IMR-90 (cell line): ENCODE results near the gene DDX20. TPM values are rescaled to one million over a fixed set of nuclear protein-coding genes. Genes with fewer than 3 reads are reported as not detected.

Experiments
- ATAC-seq: fragments of 200-7000 bp; cut with Tn5 transposase; 2 replicates; pipeline ENCODE4 v1.9.1; 2020; ENCODE audit warnings: low read depth, mild to moderate bottlenecking, moderate library complexity
- BruUV-seq: library from RNA; stranded (reverse); fragments of 400-500 nt; replicated peaks from 2 replicates; lab custom pipeline; 2021; lab: Mats Ljungman, UMichigan
- CTCF ChIA-PET: fragments of 300-600 bp; formaldehyde crosslinking; extraction: SDS; loops from one replicate; lab custom pipeline; 2021; ENCODE audit warnings: antibody characterized with exemption; lab: Yijun Ruan, JAX
- POLR2A ChIA-PET: fragments of 300-600 bp; sonication (Branson Sonifier 250); formaldehyde crosslinking; loops from one replicate; lab custom pipeline; 2022; ENCODE audit warnings: antibody characterized with exemption; ENCODE audit not compliant: unreplicated experiment; lab: Charles Lee
- DNase-seq: peaks from one replicate; pipeline ENCODE4 v3.0.0; 2013
- H2AFZ ChIP-seq: replicated peaks from 2 replicates; pipeline ENCODE3; 2013; ENCODE audit warnings: low read length, mild to moderate bottlenecking; ENCODE audit not compliant: poor library complexity
- H2AK5ac ChIP-seq: 2 replicates; pipeline ENCODE4 v1.6.1; 2013; ENCODE audit warnings: low read depth, low read length, inconsistent platforms
- H2AK9ac ChIP-seq: replicated peaks from 2 replicates; pipeline ENCODE3; 2013; ENCODE audit warnings: mild to moderate bottlenecking, low read depth, low read length, moderate library complexity; ENCODE audit not compliant: poor library complexity
- H2BK120ac ChIP-seq: 2 replicates; pipeline ENCODE4 v1.6.1; 2013; ENCODE audit warnings: low read depth, low read length, inconsistent platforms
- H2BK15ac ChIP-seq: 3 replicates; pipeline ENCODE4 v1.6.1; 2013; ENCODE audit warnings: low read depth, low read length, inconsistent platforms
- H2BK20ac ChIP-seq: 2 replicates; pipeline ENCODE4 v1.6.1; 2013; ENCODE audit warnings: low read depth, mild to moderate bottlenecking, inconsistent platforms, low read length, moderate library complexity
- H2BK5ac ChIP-seq: 2 replicates; pipeline ENCODE4 v1.6.1; 2013; ENCODE audit warnings: mild to moderate bottlenecking, low read depth, low read length, inconsistent platforms; ENCODE audit not compliant: poor library complexity, severe bottlenecking
- H3K14ac ChIP-seq: replicated peaks from 2 replicates; pipeline ENCODE4 v1.6.1; 2013; ENCODE audit warnings: low read depth, low read length, inconsistent platforms
- H3K18ac ChIP-seq: 2 replicates; pipeline ENCODE4 v1.6.1; 2013; ENCODE audit warnings: low read depth, low read length, control low read depth
- H3K23ac ChIP-seq: 2 replicates; pipeline ENCODE4 v1.6.1; 2013; ENCODE audit warnings: low read depth, low read length, inconsistent platforms
- H3K27ac ChIP-seq: 2 replicates; pipeline ENCODE4 v1.5.1; 2013; ENCODE audit warnings: mild to moderate bottlenecking, control low read depth, low read length; ENCODE audit not compliant: insufficient read depth
- H3K27me3 ChIP-seq: 2 replicates; pipeline ENCODE4 v1.6.1; 2013; ENCODE audit warnings: low read length; ENCODE audit not compliant: control insufficient read depth, insufficient read depth
- H3K36me3 ChIP-seq: 2 replicates; pipeline ENCODE4 v1.6.1; 2013; ENCODE audit warnings: low read length, mixed read lengths; ENCODE audit not compliant: control insufficient read depth, insufficient read depth
- H3K4ac ChIP-seq: 2 replicates; pipeline ENCODE4 v1.6.1; 2013; ENCODE audit warnings: low read depth, low read length, inconsistent platforms
- H3K4me1 ChIP-seq: 2 replicates; pipeline ENCODE4 v1.6.1; 2013; ENCODE audit warnings: low read length, mixed read lengths; ENCODE audit not compliant: control insufficient read depth, insufficient read depth
- H3K4me2 ChIP-seq: 2 replicates; pipeline ENCODE4 v1.6.1; 2013; ENCODE audit warnings: low read depth, mild to moderate bottlenecking, control low read depth, low read length, moderate library complexity
- H3K4me3 ChIP-seq: 2 replicates; pipeline ENCODE4 v1.5.1; 2013; ENCODE audit warnings: low read depth, mild to moderate bottlenecking, control low read depth, low read length, moderate library complexity; ENCODE audit not compliant: insufficient read depth
- H3K56ac ChIP-seq: 2 replicates; pipeline ENCODE4 v1.6.1; 2013; ENCODE audit warnings: low read length, inconsistent platforms; ENCODE audit not compliant: insufficient read depth; ENCODE audit errors: extremely low read depth
- H3K79me1 ChIP-seq, 2 experiments: 2 replicates each; pipeline ENCODE4 v1.6.1; 2013; ENCODE audit warnings: low read length in 2 of 2, inconsistent platforms in 1 of 2, low read depth in 1 of 2
- H3K9ac ChIP-seq: 2 replicates; pipeline ENCODE4 v1.6.1; 2013; ENCODE audit warnings: low read depth, low read length, control low read depth
- H3K9me1 ChIP-seq: 2 replicates; pipeline ENCODE4 v1.6.1; 2013; ENCODE audit warnings: low read length, inconsistent platforms; ENCODE audit not compliant: insufficient read depth
- H3K9me3 ChIP-seq: 2 replicates; pipeline ENCODE4 v1.6.1; 2013; ENCODE audit warnings: low read length; ENCODE audit not compliant: control insufficient read depth, insufficient read depth
- H4K20me1 ChIP-seq: 2 replicates; pipeline ENCODE4 v1.6.1; 2013; ENCODE audit warnings: low read length, inconsistent platforms; ENCODE audit not compliant: insufficient read depth
- H4K5ac ChIP-seq: 2 replicates; pipeline ENCODE4 v1.6.1; 2013; ENCODE audit warnings: mild to moderate bottlenecking, low read depth, low read length, control low read depth
- H4K8ac ChIP-seq, 2 experiments: 2 replicates each; pipeline ENCODE4 v1.6.1; 2013; ENCODE audit warnings: low read depth in 2 of 2, low read length in 2 of 2, control low read depth in 1 of 2, inconsistent platforms in 1 of 2
- H4K91ac ChIP-seq: 2 replicates; pipeline ENCODE4 v1.6.1; 2013; ENCODE audit warnings: low read depth, low read length, inconsistent platforms; ENCODE audit not compliant: insufficient read depth
- MAFK ChIP-seq: IDR thresholded peaks from 2 replicates; pipeline ENCODE4 v1.6.1; 2012; ENCODE audit warnings: low read depth, low read length, improper control_type of control experiment
- MAZ ChIP-seq: IDR thresholded peaks from 2 replicates; pipeline ENCODE4 v1.6.1; 2012; ENCODE audit warnings: low read depth, mild to moderate bottlenecking, low read length, improper control_type of control experiment, moderate library complexity, borderline replicate concordance
- POLR2A ChIP-seq: IDR thresholded peaks from 2 replicates; pipeline ENCODE4 v1.6.1; 2012; ENCODE audit warnings: mild to moderate bottlenecking, low read depth, low read length
- RCOR1 ChIP-seq: IDR thresholded peaks from 2 replicates; pipeline ENCODE4 v1.6.1; 2012; ENCODE audit warnings: mild to moderate bottlenecking, low read length, improper control_type of control experiment; ENCODE audit not compliant: insufficient replicate concordance
- WGBS, 2 experiments: methylation state at CpG; one replicate each; pipeline versions ENCODE4 v1.1.5 to v1.1.7; 2013; ENCODE audit warnings: missing lambda C conversion rate in 2 of 2; ENCODE audit not compliant: insufficient read length in 1 of 2; ENCODE audit errors: extremely low coverage in 2 of 2; 5-methylcytosine and 5-hydroxymethylcytosine counted together
- dilution Hi-C: fragments of 300-500 bp; cut with HindIII; formaldehyde crosslinking; loops from one replicate; pipeline ENCODE4 v1.14.3; 2018; ENCODE audit warnings: low sequenced_read_pairs; ENCODE audit not compliant: unreplicated experiment
- in situ Hi-C: fragments of 300-500 bp; cut with MboI; formaldehyde crosslinking; loops from 3 replicates; pipeline ENCODE4 v1.14.3; 2019; ENCODE audit warnings: low sequenced_read_pairs, inconsistent platforms, mixed read lengths
- intact Hi-C: fragments of 100-400 bp; cut with micrococcal nuclease; formaldehyde crosslinking; loops from 2 replicates; pipeline ENCODE4 v1.10.0; 2022
- polyA plus RNA-seq, 3 experiments: library from polyadenylated mRNA; depleted of rRNA; stranded (reverse); fragments of >200 nt; gene quantifications; 2 replicates each; pipeline ENCODE4 v1.2.3, GENCODE V29; 2012; ENCODE audit warnings: low replicate concordance in 1 of 3
- total RNA-seq: library from RNA; depleted of rRNA; stranded (reverse); fragments of >200 nt; gene quantifications from 2 replicates; pipeline ENCODE4 v1.2.3, GENCODE V29; 2012
- TF ChIP-seq, protein P1 (sequence below): fragments of 150-350 bp; IDR thresholded peaks from 2 replicates; pipeline ENCODE4 v1.6.1; 2016; ENCODE audit warnings: low read depth, mild to moderate bottlenecking, low read length, moderate library complexity, borderline replicate concordance
- TF ChIP-seq, protein P2 (sequence below): fragments of 150-350 bp; IDR thresholded peaks from 2 replicates; pipeline ENCODE4 v1.6.1; 2017; ENCODE audit warnings: mild to moderate bottlenecking, antibody characterized with exemption, low read length, low read depth

DDX20 gene
- total and polyA plus RNA-seq, 2 of the 4 experiments (the other 2 are of a cell fraction), result 5.7 to 10.9 TPM

- no peaks in the 10 kb centered on the region for H3K9me3 ChIP-seq
- TF ChIP-seq RCOR1, result no peak
- TF ChIP-seq, protein P1, sequence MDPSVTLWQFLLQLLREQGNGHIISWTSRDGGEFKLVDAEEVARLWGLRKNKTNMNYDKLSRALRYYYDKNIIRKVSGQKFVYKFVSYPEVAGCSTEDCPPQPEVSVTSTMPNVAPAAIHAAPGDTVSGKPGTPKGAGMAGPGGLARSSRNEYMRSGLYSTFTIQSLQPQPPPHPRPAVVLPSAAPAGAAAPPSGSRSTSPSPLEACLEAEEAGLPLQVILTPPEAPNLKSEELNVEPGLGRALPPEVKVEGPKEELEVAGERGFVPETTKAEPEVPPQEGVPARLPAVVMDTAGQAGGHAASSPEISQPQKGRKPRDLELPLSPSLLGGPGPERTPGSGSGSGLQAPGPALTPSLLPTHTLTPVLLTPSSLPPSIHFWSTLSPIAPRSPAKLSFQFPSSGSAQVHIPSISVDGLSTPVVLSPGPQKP, result no peak
- TF ChIP-seq POLR2A, result no peak
- no peak for TF ChIP-seq MAFK
- no peak for TF ChIP-seq MAZ
- TF ChIP-seq, protein P2, sequence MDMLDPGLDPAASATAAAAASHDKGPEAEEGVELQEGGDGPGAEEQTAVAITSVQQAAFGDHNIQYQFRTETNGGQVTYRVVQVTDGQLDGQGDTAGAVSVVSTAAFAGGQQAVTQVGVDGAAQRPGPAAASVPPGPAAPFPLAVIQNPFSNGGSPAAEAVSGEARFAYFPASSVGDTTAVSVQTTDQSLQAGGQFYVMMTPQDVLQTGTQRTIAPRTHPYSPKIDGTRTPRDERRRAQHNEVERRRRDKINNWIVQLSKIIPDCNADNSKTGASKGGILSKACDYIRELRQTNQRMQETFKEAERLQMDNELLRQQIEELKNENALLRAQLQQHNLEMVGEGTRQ, result no peak
- H2AFZ ChIP-seq, result peak overlapping the region; percentile 18
- peak overlapping the region; percentile 91 for H4K91ac ChIP-seq
- peak overlapping the region; percentile 15 for H2BK5ac ChIP-seq
- no peak overlapping the region; the same call in 1 of the 2 replicates for H3K56ac ChIP-seq
- peak overlapping the region; percentile 84 for H3K4ac ChIP-seq
- peak overlapping the region; percentile 39 to 40; a peak in 1 of 4 replicates for H4K8ac ChIP-seq
- no peak overlapping the region for H3K4me3 ChIP-seq
- H3K79me1 ChIP-seq, result no peaks in the 10 kb centered on the region; a peak in 1 of 4 replicates
- H3K4me1 ChIP-seq, result peaks cover 23% of the 10 kb centered on the region
- dilution Hi-C loops, result no loop called here
- intact Hi-C loops, result loop anchor here (5.0 kb wide), 4 partner anchors 100 to 585 kb away; no protein-coding TSS in a partner anchor
- in situ Hi-C loops, result no loop called here
- WGBS, 2 experiments, result 93% methylated on average over 5 of the region's 8 CpGs; no CpG with 5 or more reads in 1 of the 2 experiments
- H3K14ac ChIP-seq, result peak overlapping the region; percentile 80; the same call in 1 of the 2 replicates
- H4K20me1 ChIP-seq, result no peaks in the 10 kb centered on the region
- no TSS peak for BruUV-seq
- H2AK9ac ChIP-seq, result no peak overlapping the region
- POLR2A ChIA-PET, result no interaction called here
- peak overlapping the region; percentile 96 for H2BK20ac ChIP-seq
- CTCF ChIA-PET, result interaction anchor here (1.0 kb wide), 1 partner anchor 9 kb away, joined by 3 read pairs; no protein-coding TSS in a partner anchor
- no peak overlapping the region for H3K4me2 ChIP-seq
- H3K9me1 ChIP-seq, result peaks cover 7% of the 10 kb centered on the region
- peak overlapping the region; percentile 75; the same call in 2 of the 3 replicates for H2BK15ac ChIP-seq
- H3K23ac ChIP-seq, result peak overlapping the region; percentile 59; the same call in 1 of the 2 replicates
- no peak for ATAC-seq
- peak overlapping the region; percentile 20; the same call in 1 of the 2 replicates for H3K18ac ChIP-seq
- no peak overlapping the region; the same call in 1 of the 2 replicates for H4K5ac ChIP-seq
- H3K9ac ChIP-seq, result no peak overlapping the region
- H3K27ac ChIP-seq, result no peak overlapping the region; the same call in 1 of the 2 replicates
- H3K36me3 ChIP-seq, result no peaks in the 10 kb centered on the region
- peak overlapping the region; percentile 84 for H2AK5ac ChIP-seq
- peak overlapping the region; percentile 73 for H2BK120ac ChIP-seq
- DNase-seq, result no peak
- peaks cover under 1% of the 10 kb centered on the region for H3K27me3 ChIP-seq
These were observed 21.2 kb downstream of the DDX20 start for GRCh38 chr1:111776861-111777260.
